Measurements from ENCODE around the gene PTPRD. TPM values are rescaled to one million over a fixed set of nuclear protein-coding genes. Genes with fewer than 3 reads are reported as not detected.

The PTPRD gene
- total and polyA plus RNA-seq, 2 experiments from 2014 or later: 11.5 to 58.0 TPM

DNA sequence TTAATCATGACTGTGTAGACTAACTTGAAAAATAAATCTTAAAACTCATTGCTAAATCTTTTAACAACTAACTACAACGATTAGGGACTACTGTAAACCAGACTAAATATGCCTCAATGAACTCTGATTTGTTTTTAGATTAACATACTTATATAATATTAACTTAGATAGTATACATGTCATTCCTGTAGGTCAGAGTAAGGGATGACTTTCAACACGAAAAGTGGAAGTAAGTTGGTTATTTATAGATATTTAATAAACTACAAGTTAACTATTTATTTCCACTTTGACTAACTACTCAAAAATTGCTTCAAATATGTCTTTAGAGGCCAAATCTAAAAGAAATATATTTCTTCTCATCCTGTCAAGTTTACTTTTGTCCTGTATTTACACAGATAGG lies 795.6 kb downstream of the PTPRD start:
- H2AFZ ChIP-seq: no peak overlapping the region
- no peaks in the 10 kb centered on the region for H3F3A ChIP-seq (replicated peaks; ENCODE audit: low read depth)
- no peak overlapping the region for H3K27ac ChIP-seq (ENCODE audit: low read depth)
- H3K27ac Mint-ChIP-seq: no peak overlapping the region
- H3K27me3 ChIP-seq (ENCODE audit: insufficient read depth): no peaks in the 10 kb centered on the region
- no peak overlapping the region for H3K4me3 ChIP-seq
- H3K36me3 ChIP-seq (ENCODE audit: insufficient read depth): no peaks in the 10 kb centered on the region
- ATAC-seq (no peak), DNase-seq (ENCODE audit: low spot score) (no peak)
- H3K4me2 ChIP-seq: no peak overlapping the region
- H3K4me1 Mint-ChIP-seq: no peaks in the 10 kb centered on the region
- no peaks in the 10 kb centered on the region for H3K4me1 ChIP-seq (ENCODE audit: insufficient read depth)
- no peaks in the 10 kb centered on the region for H3K9me3 Mint-ChIP-seq
- TF ChIP-seq, protein P1, sequence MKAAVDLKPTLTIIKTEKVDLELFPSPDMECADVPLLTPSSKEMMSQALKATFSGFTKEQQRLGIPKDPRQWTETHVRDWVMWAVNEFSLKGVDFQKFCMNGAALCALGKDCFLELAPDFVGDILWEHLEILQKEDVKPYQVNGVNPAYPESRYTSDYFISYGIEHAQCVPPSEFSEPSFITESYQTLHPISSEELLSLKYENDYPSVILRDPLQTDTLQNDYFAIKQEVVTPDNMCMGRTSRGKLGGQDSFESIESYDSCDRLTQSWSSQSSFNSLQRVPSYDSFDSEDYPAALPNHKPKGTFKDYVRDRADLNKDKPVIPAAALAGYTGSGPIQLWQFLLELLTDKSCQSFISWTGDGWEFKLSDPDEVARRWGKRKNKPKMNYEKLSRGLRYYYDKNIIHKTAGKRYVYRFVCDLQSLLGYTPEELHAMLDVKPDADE (IDR thresholded peaks at IDR 0.05): no peak
- TF ChIP-seq CTCF (conservative IDR thresholded peaks at IDR 0.05; ENCODE audit: low read depth in 2 of 2) (no peak), POLR2AphosphoS5 (IDR thresholded peaks at IDR 0.05; ENCODE audit: low read depth) (no peak), CREB1 (CRISPR knock-in tag; IDR thresholded peaks at IDR 0.05; ENCODE audit: low read depth) (no peak), ZNF331 (CRISPR knock-in tag; IDR thresholded peaks at IDR 0.05; ENCODE audit: low read depth) (no peak), EZH2 (IDR thresholded peaks at IDR 0.05; ENCODE audit: low read depth, unreplicated experiment) (no peak), ZNF462 (CRISPR knock-in tag; IDR thresholded peaks at IDR 0.05) (no peak), ZNF114 (CRISPR knock-in tag; IDR thresholded peaks at IDR 0.05) (no peak), EZH2phosphoT487 (IDR thresholded peaks at IDR 0.05; ENCODE audit: unreplicated experiment) (no peak), STAT1 (IDR thresholded peaks at IDR 0.05; ENCODE audit: unreplicated experiment) (no peak), NANOG (IDR thresholded peaks at IDR 0.05; ENCODE audit: borderline replicate concordance) (no peak), JUNB (IDR thresholded peaks at IDR 0.05; ENCODE audit: unreplicated experiment) (no peak), REST (IDR thresholded peaks at IDR 0.05; ENCODE audit: unreplicated experiment) (no peak)
- no peaks in the 10 kb centered on the region for H3K27me3 Mint-ChIP-seq (ENCODE audit: insufficient read depth, low read depth, poor library complexity)
- H4K20me1 ChIP-seq (replicated peaks; ENCODE audit: insufficient read depth): no peaks in the 10 kb centered on the region
- H3K36me3 Mint-ChIP-seq (ENCODE audit: low read depth): no peaks in the 10 kb centered on the region
- no peak overlapping the region for H3K4me3 Mint-ChIP-seq
- peaks cover 2% of the 10 kb centered on the region; the same call in 1 of the 2 replicates for H3K9me2 ChIP-seq (ENCODE audit: insufficient read depth)
- H3K79me2 ChIP-seq (replicated peaks; ENCODE audit: insufficient read depth): no peaks in the 10 kb centered on the region
